GM12878 (cell line): ENCODE data around the gene RAB3IL1. TPM values are rescaled to one million over a fixed set of nuclear protein-coding genes. Genes with fewer than 3 reads are reported as not detected.

Source experiments
- E4F1 ChIP-seq: fragments of 450-650 bp; IDR thresholded peaks from 2 replicates; pipeline ENCODE4 v1.6.1; 2018; ENCODE audit warnings: borderline replicate concordance, mild to moderate bottlenecking; ENCODE audit not compliant: partially characterized antibody
- FOXM1 ChIP-seq: IDR thresholded peaks from 2 replicates; pipeline ENCODE4 v1.6.1; 2012; ENCODE audit warnings: low read depth, mild to moderate bottlenecking, inconsistent platforms, low read length, moderate library complexity
- GABPA ChIP-seq: IDR thresholded peaks from 2 replicates; pipeline ENCODE4 v1.6.1; 2014; ENCODE audit warnings: antibody characterized with exemption, low read depth, mild to moderate bottlenecking, inconsistent platforms
- JUND ChIP-seq: IDR thresholded peaks from 2 replicates; pipeline ENCODE4 v1.6.1; 2012; ENCODE audit warnings: low read depth, mild to moderate bottlenecking, low read length, improper control_type of control experiment, moderate library complexity
- KDM1A ChIP-seq: fragments of 200-600 bp; sonication (generic); IDR thresholded peaks from 2 replicates; pipeline ENCODE4 v1.6.1; 2016; ENCODE audit warnings: borderline replicate concordance
- SREBF1 ChIP-seq: IDR thresholded peaks from 2 replicates; pipeline ENCODE4 v1.6.1; 2012; ENCODE audit warnings: mild to moderate bottlenecking, low read length
- TBL1XR1 ChIP-seq: IDR thresholded peaks from 2 replicates; pipeline ENCODE4 v1.6.1; 2012; ENCODE audit warnings: low read depth, low read length, improper control_type of control experiment
- ZSCAN29 ChIP-seq: fragments of 450-650 bp; IDR thresholded peaks from 2 replicates; pipeline ENCODE4 v1.6.1; 2017; ENCODE audit warnings: mild to moderate bottlenecking, moderate library complexity
- polyA plus RNA-seq, 11 experiments: library from polyadenylated mRNA; depleted of rRNA in 4 of 11; unstranded in 6 of 11; stranded (reverse) in 5 of 11; fragments of >200 nt; fragmentation: Nextera tagmentation in 4 of 11; fragmentation: Illumina TruSeq in 1 of 11; extraction: Ambion mirVana in 4 of 11; extraction: Trizol in 1 of 11; gene quantifications; 1 replicate in 1 of 11; 2 replicates in 10 of 11; pipeline versions ENCODE4 v1.2.1 to v1.2.3, GENCODE V29; 2011 to 2016; ENCODE audit warnings: inconsistent platforms in 2 of 11, missing spikeins in 2 of 11, low read depth in 1 of 11
- total RNA-seq, 4 experiments: library from RNA; depleted of rRNA in 3 of 4; stranded (reverse); fragments of >200 nt in 3 of 4; fragmentation: Illumina TruSeq in 1 of 4; extraction: Trizol in 1 of 4; gene quantifications; 2 replicates each; pipeline versions ENCODE4 v1.2.1 to v1.2.3, GENCODE V29; 2013 to 2021
- TF ChIP-seq, protein P1 (sequence below): fragments of 450-650 bp; IDR thresholded peaks from 2 replicates; pipeline ENCODE4 v1.6.1; 2016; ENCODE audit warnings: mild to moderate bottlenecking

Gene RAB3IL1
- total and polyA plus RNA-seq, 10 of the 15 experiments (the other 5 are each of a cell fraction or from before 2014, with no cell fraction given) = 0.04 TPM; not detected in 9

DNA sequence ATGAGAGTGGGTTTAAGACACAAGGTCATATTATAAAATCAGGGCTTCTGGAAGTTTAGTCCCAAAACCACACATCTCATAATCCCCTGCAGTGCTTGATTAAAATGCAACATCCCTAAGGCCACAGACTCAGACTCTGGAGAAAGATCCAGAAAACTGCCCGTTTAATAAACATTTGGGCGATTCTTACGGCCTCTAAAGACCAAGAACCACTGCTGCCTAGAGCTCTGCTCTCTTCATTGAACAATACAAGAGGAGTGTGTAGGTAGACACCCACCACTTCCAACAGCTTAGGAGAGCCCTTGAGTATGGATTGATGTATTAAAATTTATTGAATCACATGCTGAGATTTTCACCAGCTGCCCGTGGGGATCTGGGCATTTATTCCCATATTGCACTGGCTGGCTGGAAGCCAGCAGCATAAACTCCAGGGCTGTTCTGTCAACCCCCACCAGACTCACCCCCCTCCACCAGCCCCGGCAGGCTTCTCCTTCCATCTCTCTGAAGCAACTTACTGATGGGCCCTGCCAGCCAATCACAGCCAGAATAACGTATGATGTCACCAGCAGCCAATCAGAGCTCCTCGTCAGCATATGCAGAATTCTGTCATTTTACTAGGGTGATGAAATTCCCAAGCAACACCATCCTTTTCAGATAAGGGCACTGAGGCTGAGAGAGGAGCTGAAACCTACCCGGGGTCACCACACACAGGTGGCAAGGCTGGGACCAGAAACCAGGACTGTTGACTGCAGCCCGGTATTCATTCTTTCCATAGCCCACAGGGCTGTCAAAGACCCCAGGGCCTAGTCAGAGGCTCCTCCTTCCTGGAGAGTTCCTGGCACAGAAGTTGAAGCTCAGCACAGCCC is 32.0 kb upstream of the RAB3IL1 start (continued):
- TF ChIP-seq E4F1 = no peak
- TF ChIP-seq SREBF1 = no peak
- TF ChIP-seq TBL1XR1 = no peak
- TF ChIP-seq ZSCAN29 = no peak
- no peak for TF ChIP-seq KDM1A
- no peak for TF ChIP-seq FOXM1
- TF ChIP-seq, protein P1, sequence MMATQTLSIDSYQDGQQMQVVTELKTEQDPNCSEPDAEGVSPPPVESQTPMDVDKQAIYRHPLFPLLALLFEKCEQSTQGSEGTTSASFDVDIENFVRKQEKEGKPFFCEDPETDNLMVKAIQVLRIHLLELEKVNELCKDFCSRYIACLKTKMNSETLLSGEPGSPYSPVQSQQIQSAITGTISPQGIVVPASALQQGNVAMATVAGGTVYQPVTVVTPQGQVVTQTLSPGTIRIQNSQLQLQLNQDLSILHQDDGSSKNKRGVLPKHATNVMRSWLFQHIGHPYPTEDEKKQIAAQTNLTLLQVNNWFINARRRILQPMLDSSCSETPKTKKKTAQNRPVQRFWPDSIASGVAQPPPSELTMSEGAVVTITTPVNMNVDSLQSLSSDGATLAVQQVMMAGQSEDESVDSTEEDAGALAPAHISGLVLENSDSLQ = 0 out of 2 replicates have a peak, but pooled peaks have one; percentile 21
- no peak for TF ChIP-seq GABPA
- no peak for TF ChIP-seq JUND
